Caco-2 (cell line): ENCODE results near the gene FLCN. TPM values are rescaled to one million over a fixed set of nuclear protein-coding genes. Genes with fewer than 3 reads are reported as not detected.

Experiments used
- BruUV-seq: library from RNA; stranded (reverse); fragments of 400-500 nt; replicated peaks from 2 replicates; lab custom pipeline; 2021; lab: Mats Ljungman, UMichigan
- CTCF ChIA-PET: fragments of 300-600 bp; sonication (Branson Sonifier 250); formaldehyde crosslinking; loops from one replicate; lab custom pipeline; 2022; ENCODE audit warnings: antibody characterized with exemption; lab: Charles Lee
- POLR2A ChIA-PET: fragments of 300-600 bp; sonication (Branson Sonifier 250); formaldehyde crosslinking; loops from one replicate; lab custom pipeline; 2022; ENCODE audit warnings: antibody characterized with exemption; lab: Charles Lee
- DNase-seq, 2 experiments: peaks; one replicate each; pipeline versions ENCODE4 v3.0.0 to v3.0.0-alpha.2; 2020 to 2022
- H3K27me3 ChIP-seq: replicated peaks from 2 replicates; pipeline ENCODE4 v1.6.0; 2011; ENCODE audit warnings: low read length; ENCODE audit not compliant: control insufficient read depth, insufficient read depth
- H3K36me3 ChIP-seq: 2 replicates; pipeline ENCODE4 v1.5.1; 2011; ENCODE audit warnings: low read length; ENCODE audit not compliant: control insufficient read depth, insufficient read depth
- H3K4me1 ChIP-seq: fragments of 250-450 bp; sonication (Bioruptor Pico); 2 replicates; pipeline ENCODE4 v1.5.1; 2020; ENCODE audit warnings: mild to moderate bottlenecking
- H3K4me3 ChIP-seq: 2 replicates; pipeline ENCODE4 v1.5.1; 2011; ENCODE audit warnings: low read depth, mild to moderate bottlenecking, control low read depth, low read length
- H3K9me3 ChIP-seq: fragments of 250-450 bp; sonication (Bioruptor Pico); 2 replicates; pipeline ENCODE4 v1.5.1; 2020; ENCODE audit warnings: mild to moderate bottlenecking, moderate library complexity
- H3K27ac Mint-ChIP-seq: one replicate; pipeline ENCODE4 v1.8.0; 2022; ENCODE audit warnings: mixed read lengths; ENCODE audit not compliant: unreplicated experiment
- H3K27me3 Mint-ChIP-seq: one replicate; pipeline ENCODE4 v1.8.0; 2022; ENCODE audit warnings: mixed read lengths; ENCODE audit not compliant: insufficient read depth, unreplicated experiment
- H3K36me3 Mint-ChIP-seq: one replicate; pipeline ENCODE4 v1.8.0; 2022; ENCODE audit warnings: mild to moderate bottlenecking, mixed read lengths; ENCODE audit not compliant: insufficient read depth, unreplicated experiment
- H3K4me1 Mint-ChIP-seq: one replicate; pipeline ENCODE4 v1.8.0; 2022; ENCODE audit warnings: low read depth, mixed read lengths; ENCODE audit not compliant: unreplicated experiment
- H3K4me3 Mint-ChIP-seq: one replicate; pipeline ENCODE4 v1.8.0; 2022; ENCODE audit warnings: mild to moderate bottlenecking, moderate library complexity, mixed read lengths; ENCODE audit not compliant: unreplicated experiment
- H3K9me3 Mint-ChIP-seq: one replicate; pipeline ENCODE4 v1.8.0; 2022; ENCODE audit warnings: mixed read lengths; ENCODE audit not compliant: unreplicated experiment
- CTCF ChIP-seq, 2 experiments: fragments of 200-600 bp in 1 of 2; IDR thresholded peaks; 1 replicate in 1 of 2; 2 replicates in 1 of 2; pipeline versions ENCODE4 v1.5.1 to v1.8.0; 2011 to 2022; ENCODE audit warnings: antibody characterized with exemption in 1 of 2, control low read depth in 1 of 2, inconsistent platforms in 1 of 2, low read depth in 1 of 2, low read length in 1 of 2, mild to moderate bottlenecking in 1 of 2, moderate library complexity in 1 of 2; ENCODE audit not compliant: insufficient read depth in 1 of 2, severe bottlenecking in 1 of 2, unreplicated experiment in 1 of 2
- intact Hi-C: fragments of 100-400 bp; cut with micrococcal nuclease; formaldehyde crosslinking; loops from one replicate; pipeline ENCODE4 v1.10.0; 2022; ENCODE audit not compliant: unreplicated experiment
- total RNA-seq: library from RNA; stranded (reverse); gene quantifications from 2 replicates; pipeline ENCODE4 v1.2.3, GENCODE V29; 2022

FLCN gene
- total RNA-seq, 1 experiment from 2014 or later: 69.0 TPM

- intact Hi-C loops: no loop called here
- no peaks in the 10 kb centered on the region for H3K27me3 Mint-ChIP-seq
- no peak overlapping the region for H3K4me3 Mint-ChIP-seq
- no peaks in the 10 kb centered on the region for H3K9me3 Mint-ChIP-seq
- peaks cover 71% of the 10 kb centered on the region for H3K36me3 Mint-ChIP-seq
- no peak for TF ChIP-seq CTCF (IDR thresholded peaks at IDR 0.05; ENCODE audit: insufficient read depth in 1 of 2, low read depth in 1 of 2, low read length in 1 of 2, severe bottlenecking in 1 of 2, unreplicated experiment in 1 of 2)
- POLR2A ChIA-PET: no interaction called here
- Histone ChIP-seq H3K27me3 (no peaks in the 10 kb centered on the region), H3K36me3 (peaks cover 9% of the 10 kb centered on the region), H3K4me1 (no peaks in the 10 kb centered on the region), H3K9me3 (no peaks in the 10 kb centered on the region), H3K4me3 (no peak overlapping the region)
- H3K4me1 Mint-ChIP-seq: no peaks in the 10 kb centered on the region
- no peak overlapping the region for H3K27ac Mint-ChIP-seq
- no TSS peak for BruUV-seq
- CTCF ChIA-PET: no interaction called here
- no peak for DNase-seq
Observed at GRCh38 chr17:17216236-17216635, 20.7 kb downstream of the FLCN start.

- ChIA-PET CTCF (no interaction called here), POLR2A (no interaction called here)
- Histone ChIP-seq H3K36me3 (peaks cover 9% of the 10 kb centered on the region), H3K4me1 (no peaks in the 10 kb centered on the region), H3K9me3 (no peaks in the 10 kb centered on the region), H3K27me3 (no peaks in the 10 kb centered on the region), H3K4me3 (no peak overlapping the region)
- Mint-ChIP-seq H3K36me3 (peaks cover 66% of the 10 kb centered on the region), H3K27me3 (no peaks in the 10 kb centered on the region), H3K4me3 (no peak overlapping the region), H3K9me3 (no peaks in the 10 kb centered on the region), H3K27ac (no peak overlapping the region), H3K4me1 (no peaks in the 10 kb centered on the region)
- DNase-seq: no peak
- BruUV-seq: no TSS peak
- intact Hi-C loops: no loop called here
- no peak for TF ChIP-seq CTCF (IDR thresholded peaks at IDR 0.05; ENCODE audit: insufficient read depth in 1 of 2, low read depth in 1 of 2, low read length in 1 of 2, severe bottlenecking in 1 of 2, unreplicated experiment in 1 of 2)
Observed at GRCh38 chr17:17215575-17215974, 21.4 kb downstream of the FLCN start.

DNA sequence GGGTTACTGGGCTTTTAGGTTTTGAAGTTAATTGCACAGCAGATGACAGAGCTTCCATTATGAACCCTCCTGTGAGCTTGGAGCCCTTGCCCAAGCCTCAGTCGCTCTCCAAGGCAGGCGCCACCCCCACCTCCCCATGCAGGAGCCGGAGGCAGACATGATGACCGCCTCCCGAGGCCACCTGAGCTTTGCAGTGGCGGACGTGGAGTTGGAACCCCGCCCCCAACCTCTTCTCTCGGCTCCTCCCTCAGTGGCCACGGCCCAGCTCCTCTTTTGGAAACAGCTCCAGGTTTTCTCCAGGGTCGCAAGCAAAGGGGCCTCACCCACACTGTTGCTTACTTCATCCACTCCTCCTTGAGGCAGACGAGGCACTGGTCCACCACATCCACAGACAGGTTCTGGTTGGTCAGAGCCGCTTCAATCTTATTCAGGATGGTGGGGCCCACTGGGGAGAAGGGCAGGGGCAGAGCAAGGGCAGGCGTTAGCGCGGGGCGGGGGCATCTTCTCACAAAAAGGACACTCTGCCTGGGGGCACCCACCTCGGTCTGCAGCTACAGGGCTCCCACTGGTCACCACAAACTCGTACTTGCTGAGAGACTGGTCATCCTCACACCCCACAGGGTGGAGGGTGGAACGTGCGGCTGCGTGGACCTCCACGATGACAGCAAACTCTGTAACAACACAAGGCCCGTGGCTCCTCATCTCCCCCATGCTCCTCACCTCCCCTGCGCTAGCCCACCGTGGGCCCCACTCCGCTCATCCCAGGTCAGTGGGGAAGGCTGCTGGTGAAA lies 22.1 kb downstream of the FLCN start:
- no peak for DNase-seq
- Mint-ChIP-seq H3K27ac (no peak overlapping the region), H3K4me3 (no peak overlapping the region), H3K36me3 (peaks cover 60% of the 10 kb centered on the region), H3K27me3 (no peaks in the 10 kb centered on the region), H3K9me3 (no peaks in the 10 kb centered on the region), H3K4me1 (no peaks in the 10 kb centered on the region)
- TF ChIP-seq CTCF (IDR thresholded peaks at IDR 0.05; ENCODE audit: insufficient read depth in 1 of 2, low read depth in 1 of 2, low read length in 1 of 2, severe bottlenecking in 1 of 2, unreplicated experiment in 1 of 2): no peak
- no TSS peak for BruUV-seq
- Histone ChIP-seq H3K27me3 (no peaks in the 10 kb centered on the region), H3K4me3 (no peak overlapping the region), H3K9me3 (no peaks in the 10 kb centered on the region), H3K4me1 (no peaks in the 10 kb centered on the region), H3K36me3 (peaks cover 9% of the 10 kb centered on the region)
- ChIA-PET POLR2A (no interaction called here), CTCF (interaction anchor here (0.6 kb wide), 1 partner anchor 66 kb away, joined by 4 read pairs; no protein-coding TSS in a partner anchor)
- intact Hi-C loops: no loop called here
